ENCODE measurements around the gene EXOSC3. TPM values are rescaled to one million over a fixed set of nuclear protein-coding genes. Genes with fewer than 3 reads are reported as not detected.

The EXOSC3 gene
- total and polyA plus RNA-seq, 4 donors, result 24.3 to 41.7 (median 30.9) TPM

- H3K27ac ChIP-seq (ENCODE audit: low read depth, low read length), result no peak overlapping the region
These were observed 17.3 kb upstream of the EXOSC3 start for GRCh38 chr9:37801959-37802711.

GRCh38 chr9:37801287-37801850 is 16.5 kb upstream of the EXOSC3 start:
- no peak for DNase-seq (ENCODE audit: low read depth in 4 of 6, low spot score in 6 of 6)
- H3K4me1 ChIP-seq (ENCODE audit: control insufficient read depth, insufficient read depth, low read length), result peaks cover 6% of the 10 kb centered on the region
- H3K27ac ChIP-seq (ENCODE audit: low read depth, low read length), result peak overlapping the region; percentile 59
- under 1% methylated on average over 41 of the region's 45 CpGs for WGBS (ENCODE audit: insufficient coverage)
- H3K36me3 ChIP-seq (ENCODE audit: control insufficient read depth, insufficient read depth, low read length), result no peaks in the 10 kb centered on the region
- H3K4me3 ChIP-seq (ENCODE audit: low read depth, low read length), result peak overlapping the region; percentile 70
- no peaks in the 10 kb centered on the region for H3K9me3 ChIP-seq (ENCODE audit: control insufficient read depth, insufficient read depth, low read length)
- H3K27me3 ChIP-seq (ENCODE audit: control insufficient read depth, insufficient read depth, low read length), result no peaks in the 10 kb centered on the region

More at GRCh38 chr9:37801959-37802711, 17.3 kb upstream of the EXOSC3 start:
- WGBS (ENCODE audit: insufficient coverage), result 62% methylated on average over 4 of the region's 10 CpGs
- H3K36me3 ChIP-seq (ENCODE audit: control insufficient read depth, insufficient read depth, low read length), result no peaks in the 10 kb centered on the region
- DNase-seq (ENCODE audit: low read depth in 4 of 6, low spot score in 6 of 6), result no peak
- H3K4me3 ChIP-seq (ENCODE audit: low read depth, low read length), result peak overlapping the region; percentile 70
- H3K27me3 ChIP-seq (ENCODE audit: control insufficient read depth, insufficient read depth, low read length), result no peaks in the 10 kb centered on the region
- H3K4me1 ChIP-seq (ENCODE audit: control insufficient read depth, insufficient read depth, low read length), result peaks cover 6% of the 10 kb centered on the region
- no peaks in the 10 kb centered on the region for H3K9me3 ChIP-seq (ENCODE audit: control insufficient read depth, insufficient read depth, low read length)

- Histone ChIP-seq H3K4me1 (ENCODE audit: control insufficient read depth, insufficient read depth, low read length) (peaks cover 6% of the 10 kb centered on the region), H3K27me3 (ENCODE audit: control insufficient read depth, insufficient read depth, low read length) (no peaks in the 10 kb centered on the region), H3K36me3 (ENCODE audit: control insufficient read depth, insufficient read depth, low read length) (no peaks in the 10 kb centered on the region), H3K4me3 (ENCODE audit: low read depth, low read length) (peak within 1 kb of the TSS; percentile 70), H3K27ac (ENCODE audit: low read depth, low read length) (peak within 1 kb of the TSS; percentile 59), H3K9me3 (ENCODE audit: control insufficient read depth, insufficient read depth, low read length) (no peaks in the 10 kb centered on the region)
- peak; percentile 65 to 95 (median 79) for DNase-seq (ENCODE audit: low read depth in 4 of 6, low spot score in 6 of 6)
- under 1% methylated on average over 72 of the region's 72 CpGs for WGBS (ENCODE audit: insufficient coverage)
These were observed 15.9 kb upstream of the EXOSC3 start, which contains the start of gene DCAF10 for GRCh38 chr9:37800631-37801286. TSS of gene DCAF10 (plus strand) at chr9:37800797. CDS start at chr9:37800867, 70 bp downstream.

GRCh38 chr9:37798677-37799076 is 13.8 kb upstream of the EXOSC3 start:
- Histone ChIP-seq H3K36me3 (ENCODE audit: control insufficient read depth, insufficient read depth, low read length) (no peaks in the 10 kb centered on the region), H3K27me3 (ENCODE audit: control insufficient read depth, insufficient read depth, low read length) (no peaks in the 10 kb centered on the region), H3K27ac (ENCODE audit: low read depth, low read length) (no peak overlapping the region), H3K4me3 (ENCODE audit: low read depth, low read length) (no peak overlapping the region), H3K9me3 (ENCODE audit: control insufficient read depth, insufficient read depth, low read length) (no peaks in the 10 kb centered on the region), H3K4me1 (ENCODE audit: control insufficient read depth, insufficient read depth, low read length) (peaks cover 6% of the 10 kb centered on the region)
- WGBS (ENCODE audit: insufficient coverage), result 95% methylated on average over 1 of the region's 1 CpG
- DNase-seq (ENCODE audit: low read depth in 4 of 6, low spot score in 6 of 6), result no peak

- Histone ChIP-seq H3K27ac (ENCODE audit: low read depth, low read length) (no peak overlapping the region), H3K36me3 (ENCODE audit: control insufficient read depth, insufficient read depth, low read length) (no peaks in the 10 kb centered on the region), H3K4me1 (ENCODE audit: control insufficient read depth, insufficient read depth, low read length) (peaks cover 6% of the 10 kb centered on the region), H3K27me3 (ENCODE audit: control insufficient read depth, insufficient read depth, low read length) (no peaks in the 10 kb centered on the region), H3K4me3 (ENCODE audit: low read depth, low read length) (no peak overlapping the region), H3K9me3 (ENCODE audit: control insufficient read depth, insufficient read depth, low read length) (no peaks in the 10 kb centered on the region)
- WGBS (ENCODE audit: insufficient coverage), result no CpG with 5 or more reads among the region's 2 CpGs
- no peak for DNase-seq (ENCODE audit: low read depth in 4 of 6, low spot score in 6 of 6)
These were observed 11.4 kb upstream of the EXOSC3 start for GRCh38 chr9:37796232-37796631.

GRCh38 chr9:37792122-37792521 is 7.3 kb upstream of the EXOSC3 start:
- no peak for DNase-seq (ENCODE audit: low read depth in 4 of 6, low spot score in 6 of 6)
- no CpG with 5 or more reads among the region's 5 CpGs for WGBS (ENCODE audit: insufficient coverage)
- Histone ChIP-seq H3K4me3 (ENCODE audit: low read depth, low read length) (no peak overlapping the region), H3K36me3 (ENCODE audit: control insufficient read depth, insufficient read depth, low read length) (peaks cover 2% of the 10 kb centered on the region), H3K9me3 (ENCODE audit: control insufficient read depth, insufficient read depth, low read length) (no peaks in the 10 kb centered on the region), H3K27me3 (ENCODE audit: control insufficient read depth, insufficient read depth, low read length) (peaks cover 1% of the 10 kb centered on the region), H3K27ac (ENCODE audit: low read depth, low read length) (no peak overlapping the region), H3K4me1 (ENCODE audit: control insufficient read depth, insufficient read depth, low read length) (no peaks in the 10 kb centered on the region)

GRCh38 chr9:37790096-37790495 is 5.2 kb upstream of the EXOSC3 start:
- Histone ChIP-seq H3K36me3 (ENCODE audit: control insufficient read depth, insufficient read depth, low read length) (peaks cover 6% of the 10 kb centered on the region), H3K9me3 (ENCODE audit: control insufficient read depth, insufficient read depth, low read length) (no peaks in the 10 kb centered on the region), H3K27ac (ENCODE audit: low read depth, low read length) (no peak overlapping the region), H3K4me1 (ENCODE audit: control insufficient read depth, insufficient read depth, low read length) (peaks cover 5% of the 10 kb centered on the region), H3K4me3 (ENCODE audit: low read depth, low read length) (no peak overlapping the region), H3K27me3 (ENCODE audit: control insufficient read depth, insufficient read depth, low read length) (peaks cover 4% of the 10 kb centered on the region)
- no peak for DNase-seq (ENCODE audit: low read depth in 4 of 6, low spot score in 6 of 6)
- 100% methylated on average over 1 of the region's 2 CpGs for WGBS (ENCODE audit: insufficient coverage)

- H3K4me1 ChIP-seq (ENCODE audit: control insufficient read depth, insufficient read depth, low read length), result peaks cover 5% of the 10 kb centered on the region
- WGBS (ENCODE audit: insufficient coverage), result 76% methylated on average over 2 of the region's 6 CpGs
- no peak overlapping the region for H3K27ac ChIP-seq (ENCODE audit: low read depth, low read length)
These were observed 3.5 kb upstream of the EXOSC3 start for GRCh38 chr9:37788332-37788731.

GRCh38 chr9:37787059-37787458 is 2.2 kb upstream of the EXOSC3 start:
- WGBS (ENCODE audit: insufficient coverage), result 45% methylated on average over 45 of the region's 45 CpGs
- no peak for DNase-seq (ENCODE audit: low read depth in 4 of 6, low spot score in 6 of 6)

More at GRCh38 chr9:37788332-37788731, 3.5 kb upstream of the EXOSC3 start:
- Histone ChIP-seq H3K4me3 (ENCODE audit: low read depth, low read length) (no peak overlapping the region), H3K36me3 (ENCODE audit: control insufficient read depth, insufficient read depth, low read length) (peaks cover 6% of the 10 kb centered on the region), H3K9me3 (ENCODE audit: control insufficient read depth, insufficient read depth, low read length) (no peaks in the 10 kb centered on the region), H3K27me3 (ENCODE audit: control insufficient read depth, insufficient read depth, low read length) (peaks cover 4% of the 10 kb centered on the region)
- no peak for DNase-seq (ENCODE audit: low read depth in 4 of 6, low spot score in 6 of 6)

More at GRCh38 chr9:37787059-37787458, 2.2 kb upstream of the EXOSC3 start:
- H3K36me3 ChIP-seq (ENCODE audit: control insufficient read depth, insufficient read depth, low read length), result peaks cover 12% of the 10 kb centered on the region
- H3K27ac ChIP-seq (ENCODE audit: low read depth, low read length), result no peak overlapping the region
- no peak overlapping the region for H3K4me3 ChIP-seq (ENCODE audit: low read depth, low read length)
- peaks cover 5% of the 10 kb centered on the region for H3K4me1 ChIP-seq (ENCODE audit: control insufficient read depth, insufficient read depth, low read length)
- H3K27me3 ChIP-seq (ENCODE audit: control insufficient read depth, insufficient read depth, low read length), result peaks cover 4% of the 10 kb centered on the region
- no peaks in the 10 kb centered on the region for H3K9me3 ChIP-seq (ENCODE audit: control insufficient read depth, insufficient read depth, low read length)
